ENCODE measurements around the gene SMTNL2. TPM values are rescaled to one million over a fixed set of nuclear protein-coding genes. Genes with fewer than 3 reads are reported as not detected.

SMTNL2 gene
- total RNA-seq, 1 experiment from 2014 or later = not detected

DNA sequence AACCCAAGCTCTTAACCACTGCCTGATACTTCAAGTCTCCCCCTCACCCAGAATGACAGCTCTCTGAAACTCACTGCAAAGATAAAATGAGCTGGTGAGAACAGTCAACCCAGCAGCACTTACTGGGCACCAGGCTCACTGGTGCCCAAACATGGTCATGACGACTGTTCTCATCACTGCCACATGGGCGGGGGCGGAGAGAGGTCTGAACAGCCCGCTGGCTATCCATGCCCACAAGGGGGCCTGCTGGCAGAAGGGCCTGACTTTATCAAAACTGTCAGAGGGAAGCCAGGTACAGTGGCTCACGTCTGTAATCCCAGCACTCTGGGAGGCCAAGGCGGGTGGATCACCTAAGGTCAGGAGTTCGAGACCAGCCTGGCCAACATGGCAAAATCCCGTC, 33.2 kb upstream of the SMTNL2 start:
- Histone ChIP-seq H3K27ac (no peak overlapping the region), H3K9me3 (replicated peaks) (no peaks in the 10 kb centered on the region), H3K4me1 (replicated peaks) (peaks cover 14% of the 10 kb centered on the region), H3K27me3 (replicated peaks) (no peaks in the 10 kb centered on the region), H3K4me3 (no peak overlapping the region), H3K36me3 (peaks cover 69% of the 10 kb centered on the region)
- DNase-seq (ENCODE audit: low read depth in 1 of 2, low spot score in 2 of 2) = no peak

DNA sequence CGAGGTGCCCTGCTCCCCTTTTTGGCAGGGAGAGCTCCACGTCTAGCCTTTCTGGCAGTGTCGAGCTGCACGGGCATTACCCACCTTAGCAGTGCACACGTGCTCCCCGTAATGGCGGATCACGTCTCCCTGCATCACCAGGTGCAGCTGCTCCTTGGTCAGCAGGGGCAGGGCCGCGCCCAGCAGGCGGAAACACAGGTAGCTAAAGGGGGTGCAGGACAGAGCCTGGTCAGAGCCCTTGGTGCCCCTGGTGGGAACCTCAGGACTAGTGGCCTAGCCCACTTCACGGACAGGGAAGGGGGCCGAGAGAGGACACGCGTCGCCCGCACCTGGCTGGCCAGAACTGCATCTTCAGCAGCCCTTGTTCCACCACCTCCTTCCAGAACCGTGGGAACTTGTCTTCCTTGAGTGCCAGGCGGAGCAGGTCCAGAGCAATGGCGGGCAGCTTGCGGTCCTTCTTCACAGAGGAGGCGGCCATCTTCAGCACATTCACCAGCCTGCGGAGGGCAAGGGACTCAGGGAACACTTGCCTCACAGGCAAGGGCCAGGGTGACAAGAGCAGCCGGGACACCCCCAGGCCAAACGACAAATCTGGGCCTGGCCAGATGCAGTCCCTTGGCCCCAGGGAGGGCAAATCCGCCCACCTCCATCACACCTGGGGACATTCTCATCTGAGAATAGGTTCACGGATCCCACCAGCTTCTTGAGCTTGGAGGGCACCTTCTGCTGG, 32.4 kb upstream of the SMTNL2 start:
- no peaks in the 10 kb centered on the region for H3K9me3 ChIP-seq (replicated peaks)
- no peak for DNase-seq (ENCODE audit: low read depth in 1 of 2, low spot score in 2 of 2)
- no peaks in the 10 kb centered on the region for H3K27me3 ChIP-seq (replicated peaks)
- H3K36me3 ChIP-seq = peaks cover 66% of the 10 kb centered on the region
- peaks cover 14% of the 10 kb centered on the region for H3K4me1 ChIP-seq (replicated peaks)
- no peak overlapping the region for H3K27ac ChIP-seq
- no peak overlapping the region for H3K4me3 ChIP-seq

DNA sequence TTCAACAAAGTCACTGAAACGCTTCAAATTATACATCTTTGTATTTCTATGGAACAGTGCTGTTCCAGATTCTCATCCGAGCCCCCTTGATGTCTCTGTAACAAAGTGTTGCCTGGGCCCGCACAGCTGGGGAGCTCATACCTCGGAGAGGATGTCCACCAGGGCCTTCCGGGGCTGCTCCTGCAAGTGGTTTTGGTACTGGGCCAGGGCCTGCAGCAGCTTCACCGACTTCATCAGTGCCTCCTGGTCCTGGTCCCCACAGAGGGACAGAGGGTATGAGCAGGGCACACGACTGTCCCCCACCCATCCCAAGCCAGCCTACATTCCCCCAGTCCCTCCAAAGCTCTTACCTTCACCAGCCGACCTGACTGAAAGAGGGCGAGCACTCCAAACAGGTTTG, 30.7 kb upstream of the SMTNL2 start:
- Histone ChIP-seq H3K4me3 (no peak overlapping the region), H3K36me3 (peaks cover 50% of the 10 kb centered on the region), H3K27me3 (replicated peaks) (no peaks in the 10 kb centered on the region), H3K4me1 (replicated peaks) (peaks cover 14% of the 10 kb centered on the region), H3K27ac (no peak overlapping the region), H3K9me3 (replicated peaks) (no peaks in the 10 kb centered on the region)
- no peak for DNase-seq (ENCODE audit: low read depth in 1 of 2, low spot score in 2 of 2)

- Histone ChIP-seq H3K27ac (no peak overlapping the region), H3K36me3 (peaks cover 42% of the 10 kb centered on the region), H3K4me1 (replicated peaks) (peaks cover 14% of the 10 kb centered on the region), H3K9me3 (replicated peaks) (no peaks in the 10 kb centered on the region), H3K4me3 (peak overlapping the region; percentile 62), H3K27me3 (replicated peaks) (no peaks in the 10 kb centered on the region)
- DNase-seq (ENCODE audit: low read depth in 1 of 2, low spot score in 2 of 2) = no peak
Observed at GRCh38 chr17:4554441-4554996, 29.8 kb upstream of the SMTNL2 start.

DNA sequence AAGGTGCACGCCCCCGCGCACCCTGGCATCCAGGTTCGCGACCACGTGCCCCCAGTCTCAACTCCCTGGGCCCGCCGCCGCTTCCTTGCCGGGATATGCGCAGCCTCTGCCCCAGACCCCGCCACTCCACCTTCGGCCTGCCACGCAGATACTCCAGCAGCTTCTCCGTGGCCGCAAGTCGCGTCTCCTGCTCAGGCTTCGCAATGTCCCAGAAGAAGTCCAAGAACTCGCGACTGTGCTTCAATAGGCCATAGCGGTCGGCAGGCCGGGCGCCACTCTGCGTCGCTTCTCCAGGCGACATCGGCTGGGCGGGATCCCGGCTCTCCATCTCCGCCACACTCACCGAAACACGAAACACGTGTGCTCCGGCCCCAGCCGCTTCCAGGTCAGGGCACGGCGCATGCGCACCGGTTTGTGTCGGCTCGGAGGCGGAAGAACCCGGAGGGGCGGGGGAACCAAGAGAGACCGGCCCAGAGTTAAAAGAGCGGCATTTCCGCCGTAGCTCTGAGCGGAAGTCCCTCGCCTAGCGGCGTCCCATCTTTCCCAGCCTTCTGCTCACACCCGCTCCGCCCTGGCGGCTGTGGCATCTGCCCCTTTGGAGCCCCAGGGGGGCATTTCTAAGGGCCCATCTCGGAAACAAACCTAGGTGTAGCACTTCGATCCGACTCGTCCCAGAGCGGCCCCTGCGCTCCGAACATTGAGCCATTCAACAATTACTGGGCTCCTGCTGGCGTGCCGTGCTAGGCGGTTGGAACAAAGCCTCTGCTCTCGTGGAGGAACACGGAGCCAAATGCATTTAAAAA, 29.1 kb upstream of the SMTNL2 start, which contains the start of gene MYBBP1A:
Gene MYBBP1A, minus strand, starts transcription at position 388 of the 803 bp plus-strand sequence. Its CDS starts 60 bp downstream, at position 328.
- peak within 1 kb of the TSS; percentile 57 for H3K27ac ChIP-seq
- H3K4me3 ChIP-seq = peak within 1 kb of the TSS; percentile 62
- peak; percentile 90 to 96 for DNase-seq (ENCODE audit: low read depth in 1 of 2, low spot score in 2 of 2)
- H3K4me1 ChIP-seq (replicated peaks) = peaks cover 14% of the 10 kb centered on the region
- H3K27me3 ChIP-seq (replicated peaks) = no peaks in the 10 kb centered on the region
- peaks cover 39% of the 10 kb centered on the region for H3K36me3 ChIP-seq
- no peaks in the 10 kb centered on the region for H3K9me3 ChIP-seq (replicated peaks)

GRCh38 chr17:4555873-4556759, 28.2 kb upstream of the SMTNL2 start:
- Histone ChIP-seq H3K36me3 (peaks cover 30% of the 10 kb centered on the region), H3K27ac (peak overlapping the region; percentile 57), H3K27me3 (replicated peaks) (no peaks in the 10 kb centered on the region), H3K9me3 (replicated peaks) (no peaks in the 10 kb centered on the region), H3K4me3 (peak overlapping the region; percentile 62), H3K4me1 (replicated peaks) (peaks cover 14% of the 10 kb centered on the region)
- DNase-seq (ENCODE audit: low read depth in 1 of 2, low spot score in 2 of 2) = no peak

DNA sequence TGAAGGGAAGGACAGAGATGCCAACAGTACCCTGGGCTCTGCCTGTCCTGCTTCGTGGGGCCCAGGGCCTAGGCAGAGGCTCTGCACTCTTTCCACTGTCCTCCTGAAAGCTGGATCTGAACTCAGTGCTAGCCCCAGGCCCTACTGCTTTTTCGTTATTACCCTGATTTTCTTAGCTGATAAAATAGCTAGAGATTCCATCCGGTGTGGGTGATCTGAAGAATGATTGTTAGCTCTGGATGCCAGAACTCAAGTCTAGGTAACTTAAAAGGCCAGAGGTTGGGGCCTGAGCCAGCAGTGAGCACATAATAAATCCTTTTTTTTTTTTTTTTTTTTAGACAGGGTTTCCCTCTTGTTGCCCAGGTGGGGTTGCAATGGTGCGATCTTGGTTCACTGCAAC, 27.3 kb upstream of the SMTNL2 start:
- peaks cover 21% of the 10 kb centered on the region for H3K36me3 ChIP-seq
- no peak overlapping the region for H3K27ac ChIP-seq
- H3K4me1 ChIP-seq (replicated peaks) = peaks cover 14% of the 10 kb centered on the region
- H3K27me3 ChIP-seq (replicated peaks) = no peaks in the 10 kb centered on the region
- DNase-seq (ENCODE audit: low read depth in 1 of 2, low spot score in 2 of 2) = no peak
- no peaks in the 10 kb centered on the region for H3K9me3 ChIP-seq (replicated peaks)
- H3K4me3 ChIP-seq = no peak overlapping the region

- H3K4me1 ChIP-seq (replicated peaks) = peaks cover 14% of the 10 kb centered on the region
Observed at GRCh38 chr17:4557626-4558346, 26.5 kb upstream of the SMTNL2 start.

GRCh38 chr17:4558347-4558971, 25.9 kb upstream of the SMTNL2 start:
- peak in 1 of 2 experiments; percentile 36 for DNase-seq (ENCODE audit: low read depth in 1 of 2, low spot score in 2 of 2)
- peaks cover 14% of the 10 kb centered on the region for H3K4me1 ChIP-seq (replicated peaks)
- H3K36me3 ChIP-seq = peaks cover 8% of the 10 kb centered on the region
- H3K4me3 ChIP-seq = no peak overlapping the region
- no peaks in the 10 kb centered on the region for H3K9me3 ChIP-seq (replicated peaks)
- H3K27ac ChIP-seq = no peak overlapping the region
- no peaks in the 10 kb centered on the region for H3K27me3 ChIP-seq (replicated peaks)

More at GRCh38 chr17:4557626-4558346, 26.5 kb upstream of the SMTNL2 start:
- H3K36me3 ChIP-seq = peaks cover 15% of the 10 kb centered on the region
- H3K9me3 ChIP-seq (replicated peaks) = no peaks in the 10 kb centered on the region
- no peaks in the 10 kb centered on the region for H3K27me3 ChIP-seq (replicated peaks)
- DNase-seq (ENCODE audit: low read depth in 1 of 2, low spot score in 2 of 2) = peak in 1 of 2 experiments; percentile 34
- no peak overlapping the region for H3K4me3 ChIP-seq
- H3K27ac ChIP-seq = no peak overlapping the region

- peaks cover 11% of the 10 kb centered on the region for H3K4me1 ChIP-seq (replicated peaks)
- no peaks in the 10 kb centered on the region for H3K27me3 ChIP-seq (replicated peaks)
- DNase-seq (ENCODE audit: low read depth in 1 of 2, low spot score in 2 of 2) = no peak
- H3K27ac ChIP-seq = no peak overlapping the region
- 0 out of 2 replicates have a peak, but pooled peaks cover 4% of the 10 kb centered on the region for H3K36me3 ChIP-seq
- no peak overlapping the region for H3K4me3 ChIP-seq
- no peaks in the 10 kb centered on the region for H3K9me3 ChIP-seq (replicated peaks)
Observed at GRCh38 chr17:4559139-4559791, 25.1 kb upstream of the SMTNL2 start.

GRCh38 chr17:4559966-4560365, 24.4 kb upstream of the SMTNL2 start:
- Histone ChIP-seq H3K4me1 (replicated peaks) (peaks cover 7% of the 10 kb centered on the region), H3K27ac (no peak overlapping the region), H3K9me3 (replicated peaks) (no peaks in the 10 kb centered on the region), H3K4me3 (no peak overlapping the region), H3K36me3 (0 out of 2 replicates have a peak, but pooled peaks cover 1% of the 10 kb centered on the region), H3K27me3 (replicated peaks) (no peaks in the 10 kb centered on the region)
- no peak for DNase-seq (ENCODE audit: low read depth in 1 of 2, low spot score in 2 of 2)

- Histone ChIP-seq H3K4me1 (replicated peaks) (peaks cover 6% of the 10 kb centered on the region), H3K9me3 (replicated peaks) (no peaks in the 10 kb centered on the region), H3K36me3 (no peaks in the 10 kb centered on the region), H3K4me3 (no peak within 1 kb of the TSS), H3K27me3 (replicated peaks) (no peaks in the 10 kb centered on the region), H3K27ac (no peak within 1 kb of the TSS)
- DNase-seq (ENCODE audit: low read depth in 1 of 2, low spot score in 2 of 2) = no peak
Observed at GRCh38 chr17:4560421-4560820, 23.9 kb upstream of the SMTNL2 start, which contains the start of gene GGT6. TSS of gene GGT6 (minus strand) at chr17:4560577. CDS start at chr17:4560521, 56 bp downstream.

All from SJSA1 (cell line).